ENCODE measurements around the gene MPLKIP. TPM values are rescaled to one million over a fixed set of nuclear protein-coding genes. Genes with fewer than 3 reads are reported as not detected.

Gene MPLKIP
- total RNA-seq, 1 experiment from 2014 or later = 43.2 TPM

DNA sequence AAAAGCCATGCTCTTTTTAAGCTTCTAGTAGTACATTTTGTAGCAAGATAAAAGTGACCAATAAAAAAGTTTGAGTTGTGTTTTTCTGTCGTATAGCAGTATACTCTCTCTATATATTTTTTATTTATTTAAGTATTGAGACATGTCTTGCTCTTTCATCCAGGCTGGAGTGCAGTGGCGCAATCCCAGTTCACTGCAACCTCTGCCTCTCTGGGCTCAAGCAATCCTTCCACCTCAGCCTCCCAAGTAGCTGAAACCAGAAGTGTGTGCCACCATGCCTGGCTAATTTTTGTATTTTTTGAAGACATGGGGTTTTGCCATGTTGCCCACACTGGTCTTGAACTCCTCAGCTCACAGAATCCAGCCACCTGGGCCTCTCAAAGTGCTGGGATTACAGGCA is 3.1 kb upstream of the MPLKIP start:
- Histone ChIP-seq H3K79me1 (ENCODE audit: insufficient read depth, low read depth, low read length, poor library complexity, severe bottlenecking) (no peaks in the 10 kb centered on the region), H2BK120ac (ENCODE audit: low read depth, low read length, poor library complexity, severe bottlenecking) (no peak overlapping the region), H3K18ac (ENCODE audit: insufficient read length, low read depth, low read length) (no peak overlapping the region), H3K27ac (ENCODE audit: insufficient read length, low read depth, low read length) (no peak overlapping the region), H3K56ac (ENCODE audit: insufficient read length, low read depth, low read length) (no peak overlapping the region), H3K79me2 (ENCODE audit: insufficient read depth, low read length) (peaks cover 4% of the 10 kb centered on the region; the same call in 1 of the 2 replicates), H4K20me1 (ENCODE audit: control insufficient read depth, insufficient read depth, insufficient read length) (no peaks in the 10 kb centered on the region), H2AK5ac (ENCODE audit: insufficient read length, low read length) (no peak overlapping the region), H4K8ac (replicated peaks; ENCODE audit: insufficient read length, low read depth, low read length) (no peak overlapping the region), H4K5ac (ENCODE audit: insufficient read length, low read depth, low read length) (no peak overlapping the region), H3T11ph (ENCODE audit: low read length) (no peak overlapping the region), H3K4ac (ENCODE audit: low read depth, low read length) (no peak overlapping the region), H2BK12ac (ENCODE audit: insufficient read length, low read depth, low read length) (no peak overlapping the region), H3K14ac (ENCODE audit: insufficient read depth, low read length) (no peak overlapping the region), H3K23ac (ENCODE audit: insufficient read length, low read depth, low read length) (no peak overlapping the region), H3K23me2 (ENCODE audit: insufficient read length, low read depth, low read length, poor library complexity, severe bottlenecking) (no peaks in the 10 kb centered on the region), H2AFZ (ENCODE audit: low read length) (no peak overlapping the region), H3K9ac (ENCODE audit: extremely low read depth, insufficient read length, low read length) (no peak overlapping the region), H2BK15ac (ENCODE audit: low read depth, low read length) (no peak overlapping the region), H3K4me2 (ENCODE audit: insufficient read depth, insufficient read length, low read length) (no peak overlapping the region), H3K4me1 (ENCODE audit: insufficient read depth, low read length) (no peaks in the 10 kb centered on the region), H4K91ac (ENCODE audit: insufficient read length, low read depth, low read length) (no peak overlapping the region), H3K27me3 (ENCODE audit: insufficient read depth, low read length) (no peaks in the 10 kb centered on the region), H3K9me3 (ENCODE audit: control insufficient read depth, low read depth, low read length) (no peaks in the 10 kb centered on the region), H2BK5ac (ENCODE audit: insufficient read length, low read length) (no peak overlapping the region), H2BK20ac (ENCODE audit: low read depth, low read length, poor library complexity, severe bottlenecking) (no peak overlapping the region)
- TF ChIP-seq, protein P1, sequence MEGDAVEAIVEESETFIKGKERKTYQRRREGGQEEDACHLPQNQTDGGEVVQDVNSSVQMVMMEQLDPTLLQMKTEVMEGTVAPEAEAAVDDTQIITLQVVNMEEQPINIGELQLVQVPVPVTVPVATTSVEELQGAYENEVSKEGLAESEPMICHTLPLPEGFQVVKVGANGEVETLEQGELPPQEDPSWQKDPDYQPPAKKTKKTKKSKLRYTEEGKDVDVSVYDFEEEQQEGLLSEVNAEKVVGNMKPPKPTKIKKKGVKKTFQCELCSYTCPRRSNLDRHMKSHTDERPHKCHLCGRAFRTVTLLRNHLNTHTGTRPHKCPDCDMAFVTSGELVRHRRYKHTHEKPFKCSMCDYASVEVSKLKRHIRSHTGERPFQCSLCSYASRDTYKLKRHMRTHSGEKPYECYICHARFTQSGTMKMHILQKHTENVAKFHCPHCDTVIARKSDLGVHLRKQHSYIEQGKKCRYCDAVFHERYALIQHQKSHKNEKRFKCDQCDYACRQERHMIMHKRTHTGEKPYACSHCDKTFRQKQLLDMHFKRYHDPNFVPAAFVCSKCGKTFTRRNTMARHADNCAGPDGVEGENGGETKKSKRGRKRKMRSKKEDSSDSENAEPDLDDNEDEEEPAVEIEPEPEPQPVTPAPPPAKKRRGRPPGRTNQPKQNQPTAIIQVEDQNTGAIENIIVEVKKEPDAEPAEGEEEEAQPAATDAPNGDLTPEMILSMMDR (conservative IDR thresholded peaks at IDR 0.05) = no peak
- Mint-ChIP-seq H3K4me1 (peaks cover 4 to 10% of the 10 kb centered on the region in 2 experiments), H3K4me3 (no peak overlapping the region), H3K27ac (no peak overlapping the region), H3K9me3 (no peaks in the 10 kb centered on the region; a peak in 1 of 5 replicates), H3K36me3 (ENCODE audit: insufficient read depth in 1 of 3, low read depth in 3 of 3) (peaks cover 0 to 3% (median 3%) of the 10 kb centered on the region in 3 experiments; a peak in 3 of 7 replicates), H3K27me3 (ENCODE audit: low read depth) (peaks cover 16% of the 10 kb centered on the region)
- DNase-seq = no peak
- WGBS (ENCODE audit: extremely low coverage, insufficient read length, low lambda C conversion rate) = no CpG with 5 or more reads among the region's 2 CpGs
